IMR-90 (cell line): Measurements from ENCODE around the gene CREBBP. TPM values are rescaled to one million over a fixed set of nuclear protein-coding genes. Genes with fewer than 3 reads are reported as not detected.

Experiments
- ATAC-seq: fragments of 200-7000 bp; cut with Tn5 transposase; 2 replicates; pipeline ENCODE4 v1.9.1; 2020; ENCODE audit warnings: low read depth, mild to moderate bottlenecking, moderate library complexity
- BruUV-seq: library from RNA; stranded (reverse); fragments of 400-500 nt; replicated peaks from 2 replicates; lab custom pipeline; 2021; lab: Mats Ljungman, UMichigan
- CTCF ChIA-PET: fragments of 300-600 bp; formaldehyde crosslinking; extraction: SDS; loops from one replicate; lab custom pipeline; 2021; ENCODE audit warnings: antibody characterized with exemption; lab: Yijun Ruan, JAX
- POLR2A ChIA-PET: fragments of 300-600 bp; sonication (Branson Sonifier 250); formaldehyde crosslinking; loops from one replicate; lab custom pipeline; 2022; ENCODE audit warnings: antibody characterized with exemption; ENCODE audit not compliant: unreplicated experiment; lab: Charles Lee
- DNase-seq: peaks from one replicate; pipeline ENCODE4 v3.0.0; 2013
- H2AFZ ChIP-seq: replicated peaks from 2 replicates; pipeline ENCODE3; 2013; ENCODE audit warnings: low read length, mild to moderate bottlenecking; ENCODE audit not compliant: poor library complexity
- H2AK5ac ChIP-seq: 2 replicates; pipeline ENCODE4 v1.6.1; 2013; ENCODE audit warnings: low read depth, low read length, inconsistent platforms
- H2AK9ac ChIP-seq: replicated peaks from 2 replicates; pipeline ENCODE3; 2013; ENCODE audit warnings: mild to moderate bottlenecking, low read depth, low read length, moderate library complexity; ENCODE audit not compliant: poor library complexity
- H2BK120ac ChIP-seq: 2 replicates; pipeline ENCODE4 v1.6.1; 2013; ENCODE audit warnings: low read depth, low read length, inconsistent platforms
- H2BK15ac ChIP-seq: 3 replicates; pipeline ENCODE4 v1.6.1; 2013; ENCODE audit warnings: low read depth, low read length, inconsistent platforms
- H2BK20ac ChIP-seq: 2 replicates; pipeline ENCODE4 v1.6.1; 2013; ENCODE audit warnings: low read depth, mild to moderate bottlenecking, inconsistent platforms, low read length, moderate library complexity
- H2BK5ac ChIP-seq: 2 replicates; pipeline ENCODE4 v1.6.1; 2013; ENCODE audit warnings: mild to moderate bottlenecking, low read depth, low read length, inconsistent platforms; ENCODE audit not compliant: poor library complexity, severe bottlenecking
- H3K14ac ChIP-seq: replicated peaks from 2 replicates; pipeline ENCODE4 v1.6.1; 2013; ENCODE audit warnings: low read depth, low read length, inconsistent platforms
- H3K18ac ChIP-seq: 2 replicates; pipeline ENCODE4 v1.6.1; 2013; ENCODE audit warnings: low read depth, low read length, control low read depth
- H3K23ac ChIP-seq: 2 replicates; pipeline ENCODE4 v1.6.1; 2013; ENCODE audit warnings: low read depth, low read length, inconsistent platforms
- H3K27ac ChIP-seq: 2 replicates; pipeline ENCODE4 v1.5.1; 2013; ENCODE audit warnings: mild to moderate bottlenecking, control low read depth, low read length; ENCODE audit not compliant: insufficient read depth
- H3K27me3 ChIP-seq: 2 replicates; pipeline ENCODE4 v1.6.1; 2013; ENCODE audit warnings: low read length; ENCODE audit not compliant: control insufficient read depth, insufficient read depth
- H3K36me3 ChIP-seq: 2 replicates; pipeline ENCODE4 v1.6.1; 2013; ENCODE audit warnings: low read length, mixed read lengths; ENCODE audit not compliant: control insufficient read depth, insufficient read depth
- H3K4ac ChIP-seq: 2 replicates; pipeline ENCODE4 v1.6.1; 2013; ENCODE audit warnings: low read depth, low read length, inconsistent platforms
- H3K4me1 ChIP-seq: 2 replicates; pipeline ENCODE4 v1.6.1; 2013; ENCODE audit warnings: low read length, mixed read lengths; ENCODE audit not compliant: control insufficient read depth, insufficient read depth
- H3K4me2 ChIP-seq: 2 replicates; pipeline ENCODE4 v1.6.1; 2013; ENCODE audit warnings: low read depth, mild to moderate bottlenecking, control low read depth, low read length, moderate library complexity
- H3K4me3 ChIP-seq: 2 replicates; pipeline ENCODE4 v1.5.1; 2013; ENCODE audit warnings: low read depth, mild to moderate bottlenecking, control low read depth, low read length, moderate library complexity; ENCODE audit not compliant: insufficient read depth
- H3K56ac ChIP-seq: 2 replicates; pipeline ENCODE4 v1.6.1; 2013; ENCODE audit warnings: low read length, inconsistent platforms; ENCODE audit not compliant: insufficient read depth; ENCODE audit errors: extremely low read depth
- H3K79me1 ChIP-seq, 2 experiments: 2 replicates each; pipeline ENCODE4 v1.6.1; 2013; ENCODE audit warnings: low read length in 2 of 2, inconsistent platforms in 1 of 2, low read depth in 1 of 2
- H3K9ac ChIP-seq: 2 replicates; pipeline ENCODE4 v1.6.1; 2013; ENCODE audit warnings: low read depth, low read length, control low read depth
- H3K9me1 ChIP-seq: 2 replicates; pipeline ENCODE4 v1.6.1; 2013; ENCODE audit warnings: low read length, inconsistent platforms; ENCODE audit not compliant: insufficient read depth
- H3K9me3 ChIP-seq: 2 replicates; pipeline ENCODE4 v1.6.1; 2013; ENCODE audit warnings: low read length; ENCODE audit not compliant: control insufficient read depth, insufficient read depth
- H4K20me1 ChIP-seq: 2 replicates; pipeline ENCODE4 v1.6.1; 2013; ENCODE audit warnings: low read length, inconsistent platforms; ENCODE audit not compliant: insufficient read depth
- H4K5ac ChIP-seq: 2 replicates; pipeline ENCODE4 v1.6.1; 2013; ENCODE audit warnings: mild to moderate bottlenecking, low read depth, low read length, control low read depth
- H4K8ac ChIP-seq, 2 experiments: 2 replicates each; pipeline ENCODE4 v1.6.1; 2013; ENCODE audit warnings: low read depth in 2 of 2, low read length in 2 of 2, control low read depth in 1 of 2, inconsistent platforms in 1 of 2
- H4K91ac ChIP-seq: 2 replicates; pipeline ENCODE4 v1.6.1; 2013; ENCODE audit warnings: low read depth, low read length, inconsistent platforms; ENCODE audit not compliant: insufficient read depth
- CHD1 ChIP-seq: IDR thresholded peaks from 2 replicates; pipeline ENCODE4 v1.6.1; 2012; ENCODE audit warnings: low read depth, low read length, improper control_type of control experiment
- CTCF ChIP-seq: conservative IDR thresholded peaks from 2 replicates; pipeline ENCODE4 v1.5.1; 2012; ENCODE audit warnings: mild to moderate bottlenecking, low read depth, low read length, improper control_type of control experiment
- POLR2A ChIP-seq: IDR thresholded peaks from 2 replicates; pipeline ENCODE4 v1.6.1; 2012; ENCODE audit warnings: mild to moderate bottlenecking, low read depth, low read length
- RCOR1 ChIP-seq: IDR thresholded peaks from 2 replicates; pipeline ENCODE4 v1.6.1; 2012; ENCODE audit warnings: mild to moderate bottlenecking, low read length, improper control_type of control experiment; ENCODE audit not compliant: insufficient replicate concordance
- WGBS, 2 experiments: methylation state at CpG; one replicate each; pipeline versions ENCODE4 v1.1.5 to v1.1.7; 2013; ENCODE audit warnings: missing lambda C conversion rate in 2 of 2; ENCODE audit not compliant: insufficient read length in 1 of 2; ENCODE audit errors: extremely low coverage in 2 of 2; 5-methylcytosine and 5-hydroxymethylcytosine counted together
- dilution Hi-C: fragments of 300-500 bp; cut with HindIII; formaldehyde crosslinking; loops from one replicate; pipeline ENCODE4 v1.14.3; 2018; ENCODE audit warnings: low sequenced_read_pairs; ENCODE audit not compliant: unreplicated experiment
- in situ Hi-C: fragments of 300-500 bp; cut with MboI; formaldehyde crosslinking; loops from 3 replicates; pipeline ENCODE4 v1.14.3; 2019; ENCODE audit warnings: low sequenced_read_pairs, inconsistent platforms, mixed read lengths
- intact Hi-C: fragments of 100-400 bp; cut with micrococcal nuclease; formaldehyde crosslinking; loops from 2 replicates; pipeline ENCODE4 v1.10.0; 2022
- polyA plus RNA-seq, 3 experiments: library from polyadenylated mRNA; depleted of rRNA; stranded (reverse); fragments of >200 nt; gene quantifications; 2 replicates each; pipeline ENCODE4 v1.2.3, GENCODE V29; 2012; ENCODE audit warnings: low replicate concordance in 1 of 3
- total RNA-seq: library from RNA; depleted of rRNA; stranded (reverse); fragments of >200 nt; gene quantifications from 2 replicates; pipeline ENCODE4 v1.2.3, GENCODE V29; 2012

The CREBBP gene
- total and polyA plus RNA-seq, 2 of the 4 experiments (the other 2 are of a cell fraction): 7.3 to 12.5 TPM

GRCh38 chr16:3904875-3905274 lies 24.4 kb upstream of the CREBBP start:
- Histone ChIP-seq H4K20me1 (no peaks in the 10 kb centered on the region), H3K4ac (no peak overlapping the region), H3K18ac (no peak overlapping the region), H3K4me1 (no peaks in the 10 kb centered on the region), H3K79me1 (no peaks in the 10 kb centered on the region), H2AFZ (no peak overlapping the region), H3K27me3 (peaks cover 7% of the 10 kb centered on the region), H3K14ac (no peak overlapping the region), H2AK9ac (no peak overlapping the region), H2AK5ac (no peak overlapping the region), H3K4me2 (no peak overlapping the region), H2BK120ac (no peak overlapping the region), H2BK15ac (no peak overlapping the region), H2BK5ac (no peak overlapping the region), H3K9ac (no peak overlapping the region), H4K91ac (no peak overlapping the region), H3K9me1 (no peaks in the 10 kb centered on the region; the same call in 1 of the 2 replicates), H3K36me3 (no peaks in the 10 kb centered on the region), H4K5ac (no peak overlapping the region), H3K23ac (no peak overlapping the region), H2BK20ac (no peak overlapping the region), H3K56ac (no peak overlapping the region), H3K27ac (no peak overlapping the region), H4K8ac (no peak overlapping the region), H3K4me3 (no peak overlapping the region), H3K9me3 (no peaks in the 10 kb centered on the region)
- CTCF ChIA-PET: no interaction called here
- 58% methylated on average over 2 of the region's 3 CpGs; no CpG with 5 or more reads in 1 of the 2 experiments for WGBS, 2 experiments
- POLR2A ChIA-PET: no interaction called here
- ATAC-seq: no peak
- no peak for DNase-seq
- intact Hi-C loops: no loop called here
- TF ChIP-seq POLR2A (no peak), RCOR1 (no peak), CTCF (no peak), CHD1 (no peak)
- no TSS peak for BruUV-seq
- in situ Hi-C loops: no loop called here
- dilution Hi-C loops: no loop called here
